ENCODE results near the gene GLP1R. TPM values are rescaled to one million over a fixed set of nuclear protein-coding genes. Genes with fewer than 3 reads are reported as not detected.

The GLP1R gene
- total RNA-seq, 3 donors from 2014 or later: 0.33 to 0.73 TPM; not detected in 1

GRCh38 chr6:39062014-39062740, 13.6 kb downstream of the GLP1R start:
- H3K4me3 ChIP-seq: no peak overlapping the region
- intact Hi-C loops (cut with DNase I; ENCODE audit: low total_unique reads): no loop called here
- H3K36me3 ChIP-seq: no peaks in the 10 kb centered on the region
- no peak for TF ChIP-seq CTCF (IDR thresholded peaks at IDR 0.05)
- no peak for TF ChIP-seq POLR2A (IDR thresholded peaks at IDR 0.05)
- no peak for TF ChIP-seq POLR2AphosphoS5 (IDR thresholded peaks at IDR 0.05)
- no peaks in the 10 kb centered on the region for H3K9me3 ChIP-seq
- no peaks in the 10 kb centered on the region for H3K4me1 ChIP-seq
- no peak overlapping the region for H3K27ac ChIP-seq
- peaks cover 0 to 4% of the 10 kb centered on the region in 2 donors for H3K27me3 ChIP-seq
- DNase-seq (ENCODE audit: low spot score in 2 of 2): no peak

- TF ChIP-seq POLR2A (IDR thresholded peaks at IDR 0.05) (no peak), CTCF (IDR thresholded peaks at IDR 0.05) (no peak), POLR2AphosphoS5 (IDR thresholded peaks at IDR 0.05) (no peak)
Observed at GRCh38 chr6:39063526-39063925, 14.9 kb downstream of the GLP1R start.

GRCh38 chr6:39065561-39065960, 17.0 kb downstream of the GLP1R start:
- Histone ChIP-seq H3K27ac (no peak overlapping the region), H3K4me1 (no peaks in the 10 kb centered on the region), H3K27me3 (peaks cover 0 to 4% of the 10 kb centered on the region in 2 donors), H3K4me3 (no peak overlapping the region), H3K9me3 (peaks cover 0 to 3% of the 10 kb centered on the region in 2 donors), H3K36me3 (no peaks in the 10 kb centered on the region)
- intact Hi-C loops (cut with DNase I; ENCODE audit: low total_unique reads): no loop called here
- TF ChIP-seq POLR2A (IDR thresholded peaks at IDR 0.05): no peak
- TF ChIP-seq POLR2AphosphoS5 (IDR thresholded peaks at IDR 0.05): no peak
- no peak for TF ChIP-seq CTCF (IDR thresholded peaks at IDR 0.05)
- no peak for DNase-seq (ENCODE audit: low spot score in 2 of 2)

More at GRCh38 chr6:39063526-39063925, 14.9 kb downstream of the GLP1R start:
- intact Hi-C loops (cut with DNase I; ENCODE audit: low total_unique reads): no loop called here
- H3K9me3 ChIP-seq: no peaks in the 10 kb centered on the region
- no peaks in the 10 kb centered on the region for H3K36me3 ChIP-seq
- no peak for DNase-seq (ENCODE audit: low spot score in 2 of 2)
- H3K4me3 ChIP-seq: no peak overlapping the region
- H3K27me3 ChIP-seq: peaks cover 0 to 4% of the 10 kb centered on the region in 2 donors
- no peaks in the 10 kb centered on the region for H3K4me1 ChIP-seq
- H3K27ac ChIP-seq: no peak overlapping the region

GRCh38 chr6:39068391-39068790, 19.8 kb downstream of the GLP1R start:
- H3K27me3 ChIP-seq: no peaks in the 10 kb centered on the region
- H3K4me3 ChIP-seq: no peak overlapping the region
- no peaks in the 10 kb centered on the region for H3K4me1 ChIP-seq
- H3K9me3 ChIP-seq: peaks cover 0 to 3% of the 10 kb centered on the region in 2 donors
- DNase-seq (ENCODE audit: low spot score in 2 of 2): no peak
- TF ChIP-seq POLR2AphosphoS5 (IDR thresholded peaks at IDR 0.05): no peak
- TF ChIP-seq POLR2A (IDR thresholded peaks at IDR 0.05): no peak
- TF ChIP-seq CTCF (IDR thresholded peaks at IDR 0.05): no peak
- intact Hi-C loops (cut with DNase I; ENCODE audit: low total_unique reads): no loop called here
- H3K36me3 ChIP-seq: no peaks in the 10 kb centered on the region
- no peak overlapping the region for H3K27ac ChIP-seq

- no peak for DNase-seq (ENCODE audit: low spot score in 2 of 2)
- Histone ChIP-seq H3K27ac (no peak overlapping the region), H3K4me3 (no peak overlapping the region), H3K36me3 (no peaks in the 10 kb centered on the region), H3K9me3 (peaks cover 0 to 3% of the 10 kb centered on the region in 2 donors), H3K27me3 (no peaks in the 10 kb centered on the region), H3K4me1 (no peaks in the 10 kb centered on the region)
- intact Hi-C loops (cut with DNase I; ENCODE audit: low total_unique reads): no loop called here
- TF ChIP-seq POLR2A (IDR thresholded peaks at IDR 0.05) (no peak), CTCF (IDR thresholded peaks at IDR 0.05) (no peak), POLR2AphosphoS5 (IDR thresholded peaks at IDR 0.05) (no peak)
Observed at GRCh38 chr6:39072830-39073229, 24.2 kb downstream of the GLP1R start.

Data from breast epithelium (tissue), 4 donors.